HepG2 (cell line): ENCODE measurements around the gene ZKSCAN5. TPM values are rescaled to one million over a fixed set of nuclear protein-coding genes. Genes with fewer than 3 reads are reported as not detected.

Experiments used
- ATAC-seq: fragments of 200-7000 bp; cut with Tn5 transposase; 3 replicates; pipeline ENCODE4 v1.9.1; 2020; ENCODE audit warnings: mild to moderate bottlenecking, moderate library complexity
- BruUV-seq: library from RNA; stranded (reverse); fragments of 400-500 nt; replicated peaks from 2 replicates; lab custom pipeline; 2021; lab: Mats Ljungman, UMichigan
- CTCF ChIA-PET: fragments of 300-600 bp; formaldehyde crosslinking; extraction: SDS; loops from one replicate; lab custom pipeline; 2021; ENCODE audit warnings: low total read pairs, inconsistent platforms, low intra/inter-chr PET ratio; lab: Yijun Ruan, JAX
- POLR2A ChIA-PET: fragments of 350-600 bp; sonication (Branson Sonifier 250); formaldehyde crosslinking; loops from one replicate; lab custom pipeline; 2020; ENCODE audit warnings: antibody characterized with exemption, inconsistent platforms; lab: Yijun Ruan, JAX
- DNase-seq: peaks from one replicate; pipeline ENCODE4 v3.0.0-alpha.2; 2015; ENCODE audit warnings: low spot score
- FAIRE-seq: peaks from 3 replicates; lab custom pipeline; 2011; peaks lifted over from hg19 to GRCh38; lab: Jason Lieb, UNC
- H2AFZ ChIP-seq: one replicate; pipeline ENCODE4 v1.6.1; 2011; ENCODE audit warnings: low read length, inconsistent platforms
- H3K27ac ChIP-seq: fragments of 300-600 bp; 3 replicates; pipeline ENCODE4 v1.8.0; 2011; ENCODE audit warnings: mixed run types, mild to moderate bottlenecking, mixed read lengths, low read length, inconsistent platforms; ENCODE audit not compliant: insufficient read depth; ENCODE audit errors: extremely low read length
- H3K27me3 ChIP-seq, 2 experiments: fragments of 200-600 bp in 1 of 2; 2 replicates in 1 of 2; 3 replicates in 1 of 2; pipeline versions ENCODE4 v1.6.0 to v1.8.0; 2011; ENCODE audit warnings: low read length in 2 of 2, mild to moderate bottlenecking in 2 of 2, moderate library complexity in 2 of 2, inconsistent platforms in 1 of 2; ENCODE audit not compliant: insufficient read depth in 2 of 2, control insufficient read depth in 1 of 2
- H3K36me3 ChIP-seq, 2 experiments: fragments of 200-600 bp in 1 of 2; replicated peaks in 1 of 2; 2 replicates in 1 of 2; 3 replicates in 1 of 2; pipeline versions ENCODE4 v1.5.1 to v1.8.0; 2011; ENCODE audit warnings: low read length in 2 of 2, inconsistent platforms in 1 of 2; ENCODE audit not compliant: insufficient read depth in 2 of 2, control insufficient read depth in 1 of 2
- H3K4me1 ChIP-seq: 2 replicates; pipeline ENCODE4 v1.5.1; 2012; ENCODE audit warnings: low read length, inconsistent platforms; ENCODE audit not compliant: insufficient read depth
- H3K4me2 ChIP-seq: 2 replicates; pipeline ENCODE4 v1.6.0; 2011; ENCODE audit warnings: low read depth, low read length, inconsistent platforms
- H3K4me3 ChIP-seq, 3 experiments: fragments of 200-600 bp in 1 of 3; sonication (generic), shearing (Covaris generic) in 1 of 3; replicated peaks in 1 of 3; 2 replicates each; pipeline ENCODE4 v1.5.1; 2011 to 2016; ENCODE audit warnings: low read length in 3 of 3, inconsistent platforms in 2 of 3, low read depth in 2 of 3, mild to moderate bottlenecking in 2 of 3, control low read depth in 1 of 3, mixed read lengths in 1 of 3; ENCODE audit not compliant: insufficient read depth in 1 of 3
- H3K79me2 ChIP-seq: one replicate; pipeline ENCODE4 v1.6.1; 2011; ENCODE audit warnings: low read length, inconsistent platforms; ENCODE audit not compliant: insufficient read depth
- H3K9ac ChIP-seq: 2 replicates; pipeline ENCODE4 v1.6.0; 2011; ENCODE audit warnings: mild to moderate bottlenecking, low read depth, low read length, inconsistent platforms; ENCODE audit not compliant: insufficient read depth
- H3K9me3 ChIP-seq: 2 replicates; pipeline ENCODE4 v1.5.1; 2012; ENCODE audit warnings: mild to moderate bottlenecking, low read length
- H4K20me1 ChIP-seq: 2 replicates; pipeline ENCODE4 v1.6.0; 2011; ENCODE audit warnings: inconsistent platforms, mild to moderate bottlenecking, low read length, moderate library complexity; ENCODE audit not compliant: insufficient read depth
- KLF15 ChIP-seq: sonication (generic); formaldehyde crosslinking; IDR thresholded peaks from 2 replicates; pipeline ENCODE4 v1.8.1; 2023; ENCODE audit warnings: borderline replicate concordance, mild to moderate bottlenecking, inconsistent platforms, missing genetic modification reagents, mixed read lengths
- MED1 ChIP-seq: sonication (generic); formaldehyde crosslinking; IDR thresholded peaks from 2 replicates; pipeline ENCODE4 v1.4.0; 2020; ENCODE audit warnings: missing genetic modification reagents
- PHF21A ChIP-seq: sonication (generic); formaldehyde crosslinking; IDR thresholded peaks from 2 replicates; pipeline ENCODE4 v1.5.0; 2020; ENCODE audit warnings: mild to moderate bottlenecking, missing genetic modification reagents
- PHF5A ChIP-seq: IDR thresholded peaks from one replicate; pipeline ENCODE4 v1.6.1; 2018; ENCODE audit warnings: low read depth, missing genetic modification reagents; ENCODE audit not compliant: unreplicated experiment
- RXRA ChIP-seq: sonication (generic); formaldehyde crosslinking; IDR thresholded peaks from 2 replicates; pipeline ENCODE4 v1.5.1; 2020; ENCODE audit warnings: missing genetic modification reagents
- U2AF2 ChIP-seq: fragments of 200-400 bp; formaldehyde crosslinking; IDR thresholded peaks from 2 replicates; pipeline ENCODE4 v1.6.1; 2017; ENCODE audit warnings: low read depth, mild to moderate bottlenecking, low read length
- ZBTB33 ChIP-seq: sonication (generic); formaldehyde crosslinking; IDR thresholded peaks from 2 replicates; pipeline ENCODE4 v1.4.0; 2020; ENCODE audit warnings: missing genetic modification reagents
- ZBTB38 ChIP-seq: sonication (generic); formaldehyde crosslinking; IDR thresholded peaks from 2 replicates; pipeline ENCODE4 v1.5.1; 2020; ENCODE audit warnings: mild to moderate bottlenecking, missing genetic modification reagents
- ZNF24 ChIP-seq: fragments of 450-650 bp; IDR thresholded peaks from 2 replicates; pipeline ENCODE4 v1.6.1; 2017; ENCODE audit warnings: antibody characterized with exemption, mild to moderate bottlenecking
- ZNF263 ChIP-seq: sonication (generic); formaldehyde crosslinking; IDR thresholded peaks from 2 replicates; pipeline ENCODE4 v1.4.0; 2020; ENCODE audit warnings: missing genetic modification reagents
- ZNF766 ChIP-seq: sonication (generic); formaldehyde crosslinking; IDR thresholded peaks from 2 replicates; pipeline ENCODE4 v1.5.0; 2020; ENCODE audit warnings: missing genetic modification reagents, borderline replicate concordance
- WGBS: methylation state at CpG from one replicate; pipeline ENCODE4 v1.1.6; 2017; ENCODE audit warnings: low lambda C conversion rate; 5-methylcytosine and 5-hydroxymethylcytosine counted together
- in situ Hi-C: cut with HindIII; loops from 2 replicates; pipeline ENCODE4 v1.10.0; 2017; ENCODE audit warnings: low pct_unique_long_range_greater_than_20kb; ENCODE audit not compliant: extremely low pct_ligation_motif_present
- intact Hi-C: fragments of 100-400 bp; cut with micrococcal nuclease; formaldehyde crosslinking; loops from one replicate; pipeline ENCODE4 v1.10.0; 2022; ENCODE audit not compliant: unreplicated experiment
- polyA plus RNA-seq, 8 experiments: library from polyadenylated mRNA; depleted of rRNA in 3 of 8; stranded (reverse) in 7 of 8; unstranded in 1 of 8; fragments of >200 nt; fragmentation: Illumina TruSeq in 4 of 8; extraction: Trizol in 4 of 8; gene quantifications; 2 replicates each; pipeline versions ENCODE4 v1.2.1 to v1.2.3, GENCODE V29; 2011 to 2016; ENCODE audit warnings: low read depth in 4 of 8, missing spikeins in 1 of 8, mixed read lengths in 1 of 8; ENCODE audit not compliant: insufficient read depth in 1 of 8
- total RNA-seq, 5 experiments: library from RNA; depleted of rRNA; stranded (reverse); fragments of >200 nt; fragmentation: Illumina TruSeq; extraction: Trizol; gene quantifications; 2 replicates each; pipeline ENCODE4 v1.2.3, GENCODE V29; 2016; ENCODE audit warnings: low read depth in 1 of 5
- TF ChIP-seq, protein P1 (sequence below): sonication (generic); formaldehyde crosslinking; IDR thresholded peaks from 2 replicates; pipeline ENCODE4 v1.5.0; 2020; ENCODE audit warnings: missing genetic modification reagents, mild to moderate bottlenecking, borderline replicate concordance

The ZKSCAN5 gene
- total and polyA plus RNA-seq, 2 of the 13 experiments (the other 11 are each of a cell fraction or from before 2014, with no cell fraction given), result 5.5 to 11.7 TPM

GRCh38 chr7:99468336-99468918 lies 36.0 kb upstream of the ZKSCAN5 start (continued):
- TF ChIP-seq, protein P1, sequence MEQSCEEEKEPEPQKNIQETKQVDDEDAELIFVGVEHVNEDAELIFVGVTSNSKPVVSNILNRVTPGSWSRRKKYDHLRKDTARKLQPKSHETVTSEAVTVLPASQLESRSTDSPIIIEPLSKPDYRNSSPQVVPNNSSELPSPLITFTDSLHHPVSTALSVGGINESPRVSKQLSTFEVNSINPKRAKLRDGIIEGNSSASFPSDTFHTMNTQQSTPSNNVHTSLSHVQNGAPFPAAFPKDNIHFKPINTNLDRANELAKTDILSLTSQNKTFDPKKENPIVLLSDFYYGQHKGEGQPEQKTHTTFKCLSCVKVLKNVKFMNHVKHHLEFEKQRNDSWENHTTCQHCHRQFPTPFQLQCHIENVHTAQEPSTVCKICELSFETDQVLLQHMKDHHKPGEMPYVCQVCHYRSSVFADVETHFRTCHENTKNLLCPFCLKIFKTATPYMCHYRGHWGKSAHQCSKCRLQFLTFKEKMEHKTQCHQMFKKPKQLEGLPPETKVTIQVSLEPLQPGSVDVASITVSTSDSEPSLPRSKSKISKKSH (CRISPR knock-in tag), result no peak
- TF ChIP-seq PHF21A (CRISPR knock-in tag) (no peak), ZBTB38 (no peak), RXRA (CRISPR knock-in tag) (no peak), U2AF2 (no peak)

- H3K79me2 ChIP-seq, result peaks cover 31% of the 10 kb centered on the region
- WGBS, result 45% methylated on average over 23 of the region's 23 CpGs
- POLR2A ChIA-PET, result interaction anchor here (2.7 kb wide), 1 partner anchor 35 kb away, joined by 10 read pairs; the partner anchor contains the start of gene ZKSCAN5
- no peaks in the 10 kb centered on the region for H3K36me3 ChIP-seq
- H3K4me3 ChIP-seq, result peak overlapping the region; percentile 28 to 49 (median 28); a peak in 4 of 6 replicates
- peaks cover 40% of the 10 kb centered on the region for H3K4me1 ChIP-seq
- H3K27ac ChIP-seq, result peak overlapping the region; percentile 53
- BruUV-seq, result no TSS peak
- ATAC-seq (no peak), DNase-seq (peak; percentile 31), FAIRE-seq (no peak)
- CTCF ChIA-PET, result no interaction called here
- peak overlapping the region; percentile 67 for H3K4me2 ChIP-seq
- no peaks in the 10 kb centered on the region for H4K20me1 ChIP-seq
- TF ChIP-seq ZNF766 (CRISPR knock-in tag) (0 out of 2 replicates have a peak, but pooled peaks have one; percentile 38), KLF15 (no peak), PHF5A (CRISPR knock-in tag) (no peak), ZNF24 (peak; percentile 72), ZNF263 (0 out of 2 replicates have a peak, but pooled peaks have one; percentile 5), MED1 (CRISPR knock-in tag) (0 out of 2 replicates have a peak, but pooled peaks have one; percentile 10), ZBTB33 (peak; percentile 10; the same call in 1 of the 2 replicates), ZBTB38 (peak; percentile 45; the same call in 1 of the 2 replicates)
- TF ChIP-seq, all 625 proteins: peak for 6
- Histone ChIP-seq H2AFZ (no peak overlapping the region), H3K27me3 (no peaks in the 10 kb centered on the region; a peak in 1 of 5 replicates), H3K9me3 (no peaks in the 10 kb centered on the region), H3K9ac (peak overlapping the region; percentile 57)
- in situ Hi-C loops (no loop called here), intact Hi-C loops (no loop called here)
Observed at GRCh38 chr7:99469381-99470065, 34.9 kb upstream of the ZKSCAN5 start.
